Stimulated activated CD8-positive, alpha-beta memory T cell treated with anti-CD3 and anti-CD28 coated beads, Interleukin-12 subunit alpha, Interleukin-12 subunit beta, amount 100 ng/mL, for 24 hours (primary cell): ENCODE data around the gene WASL.
"Not testable (repeated sequence)": the region's sequence is repeated elsewhere in the genome, so short reads cannot be mapped to it uniquely, and the experiment has no call there.

Experiments
- DNase-seq: peaks from one replicate; pipeline ENCODE4 v3.0.0-alpha.2; 2020; ENCODE audit errors: extremely low read depth

Gene WASL

GRCh38 chr7:123734498-123734897, 14.3 kb downstream of the WASL start:
- DNase-seq = no peak

- no peak for DNase-seq
Measured at GRCh38 chr7:123732413-123733091, 16.3 kb downstream of the WASL start.

- DNase-seq = no peak
Measured at GRCh38 chr7:123729218-123729578, 19.6 kb downstream of the WASL start.

- DNase-seq = no peak
Measured at GRCh38 chr7:123727071-123727837, 21.5 kb downstream of the WASL start.

GRCh38 chr7:123725586-123726171, 23.1 kb downstream of the WASL start:
- DNase-seq = no peak

GRCh38 chr7:123724817-123725253, 24.0 kb downstream of the WASL start:
- no peak for DNase-seq

GRCh38 chr7:123723913-123724312, 24.9 kb downstream of the WASL start:
- DNase-seq = no peak

GRCh38 chr7:123720527-123720926, 28.3 kb downstream of the WASL start:
- not testable (repeated sequence) for DNase-seq

- DNase-seq = no peak
Measured at GRCh38 chr7:123719197-123719721, 29.5 kb downstream of the WASL start.

- DNase-seq = no peak
Measured at GRCh38 chr7:123718773-123719172, 30.0 kb downstream of the WASL start.

- DNase-seq = no peak
Measured at GRCh38 chr7:123717689-123718088, 31.1 kb downstream of the WASL start.

GRCh38 chr7:123716877-123717276, 31.9 kb downstream of the WASL start:
- no peak for DNase-seq

- DNase-seq = no peak
Measured at GRCh38 chr7:123715799-123716198, 33.0 kb downstream of the WASL start.

- DNase-seq = no peak
Measured at GRCh38 chr7:123715198-123715597, 33.6 kb downstream of the WASL start.

- no peak for DNase-seq
Measured at GRCh38 chr7:123714296-123715080, 34.3 kb downstream of the WASL start.

GRCh38 chr7:123712619-123713018, 36.2 kb downstream of the WASL start:
- no peak for DNase-seq

GRCh38 chr7:123711832-123712293, 36.9 kb downstream of the WASL start:
- no peak for DNase-seq

GRCh38 chr7:123710683-123711082, 38.1 kb downstream of the WASL start:
- no peak for DNase-seq

GRCh38 chr7:123709525-123709924, 39.3 kb downstream of the WASL start:
- no peak for DNase-seq

GRCh38 chr7:123705211-123705901, 43.4 kb downstream of the WASL start:
- no peak for DNase-seq
